ENCODE results near the gene TALDO1. TPM values are rescaled to one million over a fixed set of nuclear protein-coding genes. Genes with fewer than 3 reads are reported as not detected.

TALDO1 gene
- polyA plus RNA-seq, 1 donor from 2014 or later: 156 TPM

DNA sequence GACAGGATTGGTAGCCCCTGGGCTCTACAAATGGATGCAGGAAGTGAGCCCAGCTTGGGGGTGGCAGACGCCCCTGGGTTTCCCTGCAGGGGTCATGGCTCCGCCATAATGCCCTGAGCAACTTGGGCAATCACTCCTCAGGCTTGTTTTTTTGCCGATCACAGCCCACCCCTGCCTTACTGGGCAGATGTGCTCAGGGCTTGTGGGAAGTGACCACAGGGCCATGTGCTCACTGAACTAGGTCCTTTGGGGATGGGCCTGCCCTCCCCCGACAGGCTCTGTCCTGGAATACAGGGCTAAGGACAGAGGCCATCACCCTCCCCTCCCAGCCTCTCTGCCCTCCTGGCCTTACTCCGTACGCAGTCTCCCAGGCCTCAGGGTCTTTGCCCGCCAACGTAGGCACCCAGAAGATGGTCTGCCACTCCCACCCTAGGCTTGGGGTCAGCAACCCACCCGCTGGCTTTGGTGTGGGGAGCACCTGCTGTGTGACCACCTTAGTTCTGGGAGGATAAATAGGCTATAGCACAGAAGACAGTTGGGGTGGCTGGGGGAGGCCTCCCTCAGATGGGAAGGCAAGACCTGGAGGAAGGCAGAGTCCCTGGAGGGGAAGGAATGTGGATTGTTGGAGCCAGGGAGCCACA lies 66.3 kb downstream of the TALDO1 start:
- Histone ChIP-seq H3F3A (ENCODE audit: insufficient read depth, low read length, poor library complexity, severe bottlenecking) (no peaks in the 10 kb centered on the region), H3K4me2 (ENCODE audit: low read length) (no peak overlapping the region), H2AFZ (ENCODE audit: low read depth, low read length) (no peak overlapping the region), H3K4me3 (ENCODE audit: low read length) (no peak overlapping the region), H3K27ac (ENCODE audit: low read length) (no peak overlapping the region), H3K9me2 (ENCODE audit: insufficient read depth, low read length) (no peaks in the 10 kb centered on the region), H3K9me3 (ENCODE audit: low read length) (no peaks in the 10 kb centered on the region), H3K9ac (ENCODE audit: low read length) (no peak overlapping the region), H3K79me2 (replicated peaks; ENCODE audit: insufficient read depth, low read length) (peaks cover 17% of the 10 kb centered on the region), H4K20me1 (ENCODE audit: insufficient read depth) (no peaks in the 10 kb centered on the region), H3K27me3 (ENCODE audit: insufficient read depth, low read depth, low read length) (no peaks in the 10 kb centered on the region), H3K36me3 (ENCODE audit: insufficient read depth, low read length) (no peaks in the 10 kb centered on the region)
- TF ChIP-seq EZH2 (IDR thresholded peaks at IDR 0.05; ENCODE audit: borderline replicate concordance, insufficient read depth, low read length, poor library complexity, severe bottlenecking) (no peak), TAF1 (IDR thresholded peaks at IDR 0.05; ENCODE audit: low read depth) (no peak)
- TF ChIP-seq, protein P1, sequence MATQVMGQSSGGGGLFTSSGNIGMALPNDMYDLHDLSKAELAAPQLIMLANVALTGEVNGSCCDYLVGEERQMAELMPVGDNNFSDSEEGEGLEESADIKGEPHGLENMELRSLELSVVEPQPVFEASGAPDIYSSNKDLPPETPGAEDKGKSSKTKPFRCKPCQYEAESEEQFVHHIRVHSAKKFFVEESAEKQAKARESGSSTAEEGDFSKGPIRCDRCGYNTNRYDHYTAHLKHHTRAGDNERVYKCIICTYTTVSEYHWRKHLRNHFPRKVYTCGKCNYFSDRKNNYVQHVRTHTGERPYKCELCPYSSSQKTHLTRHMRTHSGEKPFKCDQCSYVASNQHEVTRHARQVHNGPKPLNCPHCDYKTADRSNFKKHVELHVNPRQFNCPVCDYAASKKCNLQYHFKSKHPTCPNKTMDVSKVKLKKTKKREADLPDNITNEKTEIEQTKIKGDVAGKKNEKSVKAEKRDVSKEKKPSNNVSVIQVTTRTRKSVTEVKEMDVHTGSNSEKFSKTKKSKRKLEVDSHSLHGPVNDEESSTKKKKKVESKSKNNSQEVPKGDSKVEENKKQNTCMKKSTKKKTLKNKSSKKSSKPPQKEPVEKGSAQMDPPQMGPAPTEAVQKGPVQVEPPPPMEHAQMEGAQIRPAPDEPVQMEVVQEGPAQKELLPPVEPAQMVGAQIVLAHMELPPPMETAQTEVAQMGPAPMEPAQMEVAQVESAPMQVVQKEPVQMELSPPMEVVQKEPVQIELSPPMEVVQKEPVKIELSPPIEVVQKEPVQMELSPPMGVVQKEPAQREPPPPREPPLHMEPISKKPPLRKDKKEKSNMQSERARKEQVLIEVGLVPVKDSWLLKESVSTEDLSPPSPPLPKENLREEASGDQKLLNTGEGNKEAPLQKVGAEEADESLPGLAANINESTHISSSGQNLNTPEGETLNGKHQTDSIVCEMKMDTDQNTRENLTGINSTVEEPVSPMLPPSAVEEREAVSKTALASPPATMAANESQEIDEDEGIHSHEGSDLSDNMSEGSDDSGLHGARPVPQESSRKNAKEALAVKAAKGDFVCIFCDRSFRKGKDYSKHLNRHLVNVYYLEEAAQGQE (IDR thresholded peaks at IDR 0.05; ENCODE audit: borderline replicate concordance): no peak

Small RNAs within 50 kb of the gene (small RNA-seq; reads per million reads assigned to genes)
- gene SNORA52: 0 reads per million in 3 experiments

Other genes with a start within 250 kb of the TALDO1 start
- gene RNH1, start 240.2 kb upstream of the TALDO1 start, polyA plus RNA-seq: 71.8 and 82.4 TPM in 2 replicates
- gene HRAS, start 211.9 kb upstream of the TALDO1 start, polyA plus RNA-seq: 119 and 120 TPM in 2 replicates
- gene LRRC56, start 209.9 kb upstream of the TALDO1 start, polyA plus RNA-seq: 0.76 and 1.3 TPM in 2 replicates
- gene LMNTD2, start 186.7 kb upstream of the TALDO1 start, polyA plus RNA-seq: 0.61 and 3.0 TPM in 2 replicates
- gene RASSF7, start 186.5 kb upstream of the TALDO1 start, polyA plus RNA-seq: 37.1 and 51.5 TPM in 2 replicates
- gene PHRF1, start 171.0 kb upstream of the TALDO1 start, polyA plus RNA-seq: 8.5 and 12.1 TPM in 2 replicates
- 1.1 and 4.6 TPM in 2 replicates for gene IRF7, start 131.5 kb upstream of the TALDO1 start, polyA plus RNA-seq
- gene CDHR5, start 122.5 kb upstream of the TALDO1 start, polyA plus RNA-seq: not detected in 2 replicates
- gene SCT, start 120.3 kb upstream of the TALDO1 start, polyA plus RNA-seq: not detected in 2 replicates
- 0.86 TPM in 1 of 2 replicates, not detected in the other for gene DRD4, start 110.2 kb upstream of the TALDO1 start, polyA plus RNA-seq
- gene DEAF1, start 52.2 kb upstream of the TALDO1 start, polyA plus RNA-seq: 87.6 and 94.9 TPM in 2 replicates
- gene TMEM80, start 51.6 kb upstream of the TALDO1 start, polyA plus RNA-seq: 23.1 and 30.9 TPM in 2 replicates
- 3.5 and 7.5 TPM in 2 replicates for gene EPS8L2, start 41.2 kb upstream of the TALDO1 start, polyA plus RNA-seq
- 131 and 146 TPM in 2 replicates for gene GATD1, start 30.0 kb downstream of the TALDO1 start, polyA plus RNA-seq
- gene CEND1, start 42.6 kb downstream of the TALDO1 start, polyA plus RNA-seq: 11.8 and 16.2 TPM in 2 replicates
- 40.9 and 66.4 TPM in 2 replicates for gene SLC25A22, start 50.8 kb downstream of the TALDO1 start, polyA plus RNA-seq
- 13.3 and 34.9 TPM in 2 replicates for gene PIDD1, start 57.8 kb downstream of the TALDO1 start, polyA plus RNA-seq
- gene RPLP2, start 62.5 kb downstream of the TALDO1 start, polyA plus RNA-seq: 147 and 167 TPM in 2 replicates
- gene PNPLA2, start 71.5 kb downstream of the TALDO1 start, polyA plus RNA-seq: 7.3 and 7.8 TPM in 2 replicates
- gene CRACR2B, start 80.5 kb downstream of the TALDO1 start, polyA plus RNA-seq: 1.2 and 6.5 TPM in 2 replicates
- 70.8 and 80.1 TPM in 2 replicates for gene CD151, start 85.5 kb downstream of the TALDO1 start, polyA plus RNA-seq
- 50.6 and 62.3 TPM in 2 replicates for gene POLR2L, start 95.1 kb downstream of the TALDO1 start, polyA plus RNA-seq
- gene TSPAN4, start 95.4 kb downstream of the TALDO1 start, polyA plus RNA-seq: 68.1 and 68.3 TPM in 2 replicates
- gene CHID1, start 163.3 kb downstream of the TALDO1 start, polyA plus RNA-seq: 51.2 and 81.3 TPM in 2 replicates
- 46.5 and 46.8 TPM in 2 replicates for gene AP2A2, start 178.4 kb downstream of the TALDO1 start, polyA plus RNA-seq

All from neural cell (in vitro differentiated cells).